ENCODE data around the gene VCL.

The VCL gene

GRCh38 chr10:74103560-74104258, 105.8 kb downstream of the VCL start:
- H3K9me3 ChIP-seq: no peaks in the 10 kb centered on the region
- H3K4me1 ChIP-seq (ENCODE audit: control insufficient read depth in 1 of 2, insufficient read depth in 1 of 2, low read depth in 1 of 2, low read length in 1 of 2): no peaks in the 10 kb centered on the region
- H3K27me3 ChIP-seq: no peaks in the 10 kb centered on the region
- H3K36me3 ChIP-seq: peaks cover 98% of the 10 kb centered on the region
- no peak overlapping the region for H3K27ac ChIP-seq
- TF ChIP-seq CTCF (IDR thresholded peaks at IDR 0.05): no peak
- H3K4me3 ChIP-seq (ENCODE audit: low read depth in 1 of 2, low read length in 1 of 2): no peak overlapping the region

GRCh38 chr10:74104480-74104879, 106.6 kb downstream of the VCL start:
- Histone ChIP-seq H3K27ac (no peak overlapping the region), H3K9me3 (no peaks in the 10 kb centered on the region), H3K4me1 (ENCODE audit: control insufficient read depth in 1 of 2, insufficient read depth in 1 of 2, low read depth in 1 of 2, low read length in 1 of 2) (no peaks in the 10 kb centered on the region), H3K27me3 (no peaks in the 10 kb centered on the region), H3K4me3 (ENCODE audit: low read depth in 1 of 2, low read length in 1 of 2) (no peak overlapping the region), H3K36me3 (peaks cover 98% of the 10 kb centered on the region)
- TF ChIP-seq CTCF (IDR thresholded peaks at IDR 0.05): no peak

- no peak overlapping the region for H3K4me3 ChIP-seq (ENCODE audit: low read depth in 1 of 2, low read length in 1 of 2)
- peaks cover 98% of the 10 kb centered on the region for H3K36me3 ChIP-seq
- no peaks in the 10 kb centered on the region for H3K4me1 ChIP-seq (ENCODE audit: control insufficient read depth in 1 of 2, insufficient read depth in 1 of 2, low read depth in 1 of 2, low read length in 1 of 2)
- H3K27ac ChIP-seq: no peak overlapping the region
- no peaks in the 10 kb centered on the region for H3K9me3 ChIP-seq
- no peak for TF ChIP-seq CTCF (IDR thresholded peaks at IDR 0.05)
- H3K27me3 ChIP-seq: no peaks in the 10 kb centered on the region
Measured at GRCh38 chr10:74104996-74105395, 107.1 kb downstream of the VCL start.

- Histone ChIP-seq H3K36me3 (peaks cover 100% of the 10 kb centered on the region), H3K9me3 (no peaks in the 10 kb centered on the region), H3K4me1 (ENCODE audit: control insufficient read depth in 1 of 2, insufficient read depth in 1 of 2, low read depth in 1 of 2, low read length in 1 of 2) (no peaks in the 10 kb centered on the region), H3K27me3 (no peaks in the 10 kb centered on the region), H3K4me3 (ENCODE audit: low read depth in 1 of 2, low read length in 1 of 2) (no peak overlapping the region), H3K27ac (peak overlapping the region; percentile 23)
- no peak for TF ChIP-seq CTCF (IDR thresholded peaks at IDR 0.05)
Measured at GRCh38 chr10:74107391-74107790, 109.5 kb downstream of the VCL start.

- Histone ChIP-seq H3K36me3 (peaks cover 100% of the 10 kb centered on the region), H3K4me1 (ENCODE audit: control insufficient read depth in 1 of 2, insufficient read depth in 1 of 2, low read depth in 1 of 2, low read length in 1 of 2) (no peaks in the 10 kb centered on the region), H3K27me3 (no peaks in the 10 kb centered on the region), H3K27ac (no peak overlapping the region), H3K9me3 (no peaks in the 10 kb centered on the region), H3K4me3 (ENCODE audit: low read depth in 1 of 2, low read length in 1 of 2) (no peak overlapping the region)
- no peak for TF ChIP-seq CTCF (IDR thresholded peaks at IDR 0.05)
Measured at GRCh38 chr10:74109452-74109851, 111.5 kb downstream of the VCL start.

All from neutrophil (primary cell).